ENCODE measurements around the gene C12orf42. TPM values are rescaled to one million over a fixed set of nuclear protein-coding genes. Genes with fewer than 3 reads are reported as not detected.

The C12orf42 gene
- total RNA-seq, 4 donors from 2014 or later = 0.38 TPM; not detected in 3

DNA sequence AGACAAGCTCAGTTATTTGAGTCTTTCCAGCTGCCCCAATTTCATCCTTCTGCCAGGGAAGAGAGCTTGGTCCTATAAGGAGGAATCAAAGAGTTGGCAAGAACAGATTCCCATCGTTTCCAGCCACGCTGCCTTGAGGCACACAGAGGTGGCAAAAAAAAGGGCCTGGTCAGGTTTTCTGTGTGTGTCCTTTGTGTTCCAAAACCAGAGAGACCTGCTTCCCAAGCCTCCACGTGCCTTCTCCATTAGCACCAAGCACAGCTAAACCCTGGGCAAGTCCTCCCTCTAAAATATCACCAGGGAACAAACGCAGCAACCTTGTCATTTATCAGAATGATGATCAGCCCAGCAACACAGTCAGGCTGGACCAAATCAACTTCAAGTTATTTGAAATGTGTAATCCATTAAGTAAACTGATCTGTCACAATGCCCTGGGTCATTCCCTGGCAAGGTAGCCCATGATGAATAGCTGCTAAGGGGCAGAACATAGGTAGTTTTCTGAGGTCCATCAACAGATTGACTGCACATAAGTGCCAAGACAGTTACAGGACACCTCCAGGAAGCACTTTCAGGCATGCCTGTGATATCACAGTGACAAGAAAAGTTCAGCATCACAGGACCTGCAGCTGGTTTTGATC, 28.6 kb upstream of the C12orf42 start:
- TF ChIP-seq, protein P1, sequence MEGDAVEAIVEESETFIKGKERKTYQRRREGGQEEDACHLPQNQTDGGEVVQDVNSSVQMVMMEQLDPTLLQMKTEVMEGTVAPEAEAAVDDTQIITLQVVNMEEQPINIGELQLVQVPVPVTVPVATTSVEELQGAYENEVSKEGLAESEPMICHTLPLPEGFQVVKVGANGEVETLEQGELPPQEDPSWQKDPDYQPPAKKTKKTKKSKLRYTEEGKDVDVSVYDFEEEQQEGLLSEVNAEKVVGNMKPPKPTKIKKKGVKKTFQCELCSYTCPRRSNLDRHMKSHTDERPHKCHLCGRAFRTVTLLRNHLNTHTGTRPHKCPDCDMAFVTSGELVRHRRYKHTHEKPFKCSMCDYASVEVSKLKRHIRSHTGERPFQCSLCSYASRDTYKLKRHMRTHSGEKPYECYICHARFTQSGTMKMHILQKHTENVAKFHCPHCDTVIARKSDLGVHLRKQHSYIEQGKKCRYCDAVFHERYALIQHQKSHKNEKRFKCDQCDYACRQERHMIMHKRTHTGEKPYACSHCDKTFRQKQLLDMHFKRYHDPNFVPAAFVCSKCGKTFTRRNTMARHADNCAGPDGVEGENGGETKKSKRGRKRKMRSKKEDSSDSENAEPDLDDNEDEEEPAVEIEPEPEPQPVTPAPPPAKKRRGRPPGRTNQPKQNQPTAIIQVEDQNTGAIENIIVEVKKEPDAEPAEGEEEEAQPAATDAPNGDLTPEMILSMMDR (IDR thresholded peaks at IDR 0.05; ENCODE audit: low read depth) = no peak

DNA sequence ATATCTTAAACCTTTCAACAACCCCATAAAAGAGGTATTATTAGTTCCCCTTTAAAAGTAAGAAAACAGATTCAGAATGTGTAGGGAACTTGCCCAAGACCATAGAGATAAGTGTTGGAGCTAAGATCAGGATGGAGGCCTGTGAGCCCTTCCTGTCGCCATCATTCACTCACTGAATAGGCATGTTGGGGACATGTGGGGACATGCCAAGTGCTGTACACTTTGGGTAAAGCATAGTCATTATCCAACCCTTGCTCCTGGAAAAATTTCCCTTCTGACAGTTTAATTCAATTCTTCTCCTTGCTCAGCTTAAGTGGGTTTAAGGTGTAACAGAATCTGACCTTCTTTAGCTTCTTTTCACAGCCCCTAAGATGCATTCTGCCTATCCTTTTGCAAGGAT, 28.0 kb upstream of the C12orf42 start:
- TF ChIP-seq, protein P1 (IDR thresholded peaks at IDR 0.05; ENCODE audit: low read depth) = no peak

DNA sequence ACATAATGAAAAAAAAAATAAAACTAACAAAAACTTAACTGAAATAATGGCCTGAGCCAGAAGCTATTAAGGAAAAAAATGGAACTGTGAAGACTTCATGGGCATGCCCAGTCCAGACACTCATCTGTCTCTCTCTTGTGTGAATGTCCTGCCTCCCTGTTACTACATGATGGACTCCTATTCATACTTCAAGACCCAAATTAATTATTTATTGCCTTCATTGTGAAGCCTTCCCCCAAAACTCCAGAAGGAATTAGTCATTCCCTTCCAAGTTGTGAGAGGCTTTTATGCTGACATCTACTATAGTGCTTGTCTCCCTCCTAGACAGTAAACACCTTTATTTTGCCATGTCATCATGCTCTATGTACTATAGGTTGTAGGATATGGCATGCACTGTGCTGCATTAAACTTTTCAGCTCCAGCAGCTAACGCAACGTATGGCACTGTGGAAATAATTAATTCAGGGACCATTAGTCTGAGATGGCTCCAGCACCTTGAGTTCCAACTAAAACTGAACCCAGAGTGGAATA, 25.0 kb upstream of the C12orf42 start:
- TF ChIP-seq, protein P1 (IDR thresholded peaks at IDR 0.05; ENCODE audit: low read depth) = no peak

DNA sequence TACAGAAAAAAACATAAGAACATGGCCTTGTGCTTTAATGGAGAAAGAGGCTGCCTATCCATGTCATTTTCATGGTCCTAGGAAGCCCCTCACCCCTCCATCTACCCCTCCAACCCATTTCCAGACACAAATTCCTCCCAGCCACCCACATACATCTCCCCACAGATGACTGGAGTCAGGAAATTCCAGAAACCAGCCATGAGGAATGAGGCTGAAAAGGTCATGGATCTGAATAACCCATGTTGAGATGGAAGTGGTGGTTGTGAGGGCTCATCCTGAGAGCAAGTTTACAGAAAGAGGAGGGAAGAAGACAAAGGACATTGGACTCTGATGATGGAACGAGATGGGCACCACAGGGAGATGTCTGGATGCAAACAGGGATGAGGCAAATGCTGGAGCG, 23.9 kb upstream of the C12orf42 start:
- TF ChIP-seq, protein P1 (IDR thresholded peaks at IDR 0.05; ENCODE audit: low read depth) = no peak

DNA sequence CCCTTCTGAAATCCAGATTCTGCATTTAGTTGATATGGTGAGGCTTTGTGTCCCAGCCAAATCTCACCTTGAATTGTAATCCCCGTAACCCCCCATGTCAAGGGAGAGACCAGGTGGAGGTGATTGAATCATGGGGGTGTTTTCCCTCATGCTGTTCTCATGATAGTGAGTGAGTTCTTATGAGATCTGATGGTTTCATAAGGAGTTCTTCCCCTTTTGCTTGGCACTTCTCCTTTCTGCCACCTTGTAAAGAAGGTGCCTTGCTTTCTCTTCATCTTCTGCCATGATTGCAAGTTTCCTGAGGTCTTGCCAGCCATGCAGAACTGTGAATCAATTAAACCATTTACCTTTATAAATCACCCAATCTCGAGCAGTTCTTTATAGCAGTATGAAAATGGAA, 23.1 kb upstream of the C12orf42 start:
- TF ChIP-seq, protein P1 (IDR thresholded peaks at IDR 0.05; ENCODE audit: low read depth) = no peak

DNA sequence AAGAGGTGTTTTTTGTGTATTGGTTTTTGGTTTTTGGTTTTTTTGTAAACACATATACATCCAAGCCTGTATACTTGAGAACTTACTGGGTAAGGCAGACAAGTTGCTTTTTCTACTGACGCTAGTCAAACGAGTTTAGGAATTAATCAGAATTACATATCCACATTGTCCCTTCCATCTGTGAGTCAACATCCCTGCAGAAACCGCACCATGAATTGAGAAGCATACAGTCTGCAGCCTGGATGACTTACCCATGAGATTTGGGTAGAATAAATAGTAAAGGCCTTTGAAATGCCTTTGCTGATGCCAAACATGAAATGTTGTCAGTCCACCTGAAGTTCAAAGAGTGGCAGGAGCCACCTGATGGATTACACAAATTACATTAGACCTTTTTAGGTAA, 21.4 kb upstream of the C12orf42 start:
- TF ChIP-seq, protein P1 (IDR thresholded peaks at IDR 0.05; ENCODE audit: low read depth) = no peak

DNA sequence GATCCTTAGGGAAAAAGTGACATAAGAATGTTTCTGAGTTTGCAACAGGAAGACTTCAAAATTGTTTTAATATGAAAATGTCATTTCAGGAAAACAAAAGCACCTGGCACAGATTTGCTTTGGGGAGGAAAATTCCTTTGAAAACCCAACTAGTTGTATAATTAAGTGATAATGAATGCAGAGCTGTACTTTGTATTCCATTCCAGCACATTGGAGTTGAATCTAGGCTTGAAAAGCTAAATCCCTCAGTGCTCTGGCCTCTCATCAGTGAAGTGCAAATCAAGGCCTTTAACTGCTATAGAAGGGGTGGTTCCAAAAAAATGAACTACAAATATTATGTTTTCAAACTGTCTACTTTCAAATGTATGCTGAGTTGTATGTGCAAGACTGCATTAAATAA, 19.6 kb upstream of the C12orf42 start:
- TF ChIP-seq, protein P1 (IDR thresholded peaks at IDR 0.05; ENCODE audit: low read depth) = no peak

All from subcutaneous adipose tissue (tissue), 4 donors.